SK-N-SH (cell line): ENCODE measurements around the gene TMEM106C. TPM values are rescaled to one million over a fixed set of nuclear protein-coding genes. Genes with fewer than 3 reads are reported as not detected.

Experiments
- CTCF ChIA-PET: fragments of 300-600, 350-600 bp; formaldehyde crosslinking; extraction: SDS; loops from one replicate; lab custom pipeline; 2021; lab: Yijun Ruan, JAX
- POLR2A ChIA-PET: fragments of 350-600 bp; sonication (Branson Sonifier 250); formaldehyde crosslinking; extraction: SDS; loops from one replicate; lab custom pipeline; 2020; ENCODE audit warnings: antibody characterized with exemption, inconsistent platforms; lab: Yijun Ruan, JAX
- DNase-seq: peaks from one replicate; pipeline ENCODE4 v3.0.0; 2012
- H2AFZ ChIP-seq: fragments of 200-600 bp; sonication (generic); 2 replicates; pipeline ENCODE4 v1.8.1; 2016; ENCODE audit warnings: antibody characterized with exemption, mild to moderate bottlenecking, low read depth
- H3F3A ChIP-seq: fragments of 200-600 bp; sonication (generic); replicated peaks from 2 replicates; pipeline ENCODE3; 2016; ENCODE audit warnings: antibody characterized with exemption, mild to moderate bottlenecking; ENCODE audit not compliant: insufficient read depth
- H3K27ac ChIP-seq, 2 experiments: fragments of 200-500 bp in 1 of 2; fragments of 200-600 bp in 1 of 2; sonication (Bioruptor generic) in 1 of 2; sonication (generic), shearing (Covaris generic) in 1 of 2; 2 replicates each; pipeline versions ENCODE4 v1.5.1 to v1.6.1; 2014 to 2016; ENCODE audit warnings: low read depth in 2 of 2, inconsistent platforms in 1 of 2, low read length in 1 of 2, mild to moderate bottlenecking in 1 of 2, mixed read lengths in 1 of 2
- H3K27me3 ChIP-seq: fragments of 200-600 bp; sonication (generic), shearing (Covaris generic); 2 replicates; pipeline ENCODE4 v1.6.1; 2016; ENCODE audit warnings: mixed run types; ENCODE audit not compliant: insufficient read depth
- H3K36me3 ChIP-seq, 2 experiments: fragments of 200-500 bp in 1 of 2; fragments of 200-600 bp in 1 of 2; sonication (Bioruptor generic) in 1 of 2; sonication (generic) in 1 of 2; replicated peaks in 1 of 2; 2 replicates each; pipeline versions ENCODE3 to v1.5.1; 2014 to 2016; ENCODE audit warnings: low read length in 1 of 2, mild to moderate bottlenecking in 1 of 2; ENCODE audit not compliant: insufficient read depth in 2 of 2, control insufficient read depth in 1 of 2
- H3K4me1 ChIP-seq, 2 experiments: fragments of 200-500 bp in 1 of 2; fragments of 200-600 bp in 1 of 2; sonication (Bioruptor generic) in 1 of 2; sonication (generic), shearing (Covaris generic) in 1 of 2; 2 replicates each; pipeline versions ENCODE4 v1.5.1 to v1.6.1; 2014 to 2016; ENCODE audit warnings: low read depth in 1 of 2, low read length in 1 of 2, mixed run types in 1 of 2; ENCODE audit not compliant: insufficient read depth in 2 of 2, control insufficient read depth in 1 of 2
- H3K4me2 ChIP-seq: fragments of 200-600 bp; sonication (generic), shearing (Covaris generic); 2 replicates; pipeline ENCODE4 v1.6.1; 2017; ENCODE audit warnings: mixed run types
- H3K4me3 ChIP-seq, 2 experiments: fragments of 200-500 bp in 1 of 2; fragments of 200-600 bp in 1 of 2; sonication (Bioruptor generic) in 1 of 2; sonication (generic), shearing (Covaris generic) in 1 of 2; 2 replicates each; pipeline versions ENCODE4 v1.5.1 to v1.8.1; 2014 to 2016; ENCODE audit warnings: low read depth in 2 of 2, inconsistent platforms in 1 of 2, low read length in 1 of 2, mild to moderate bottlenecking in 1 of 2, mixed read lengths in 1 of 2, moderate library complexity in 1 of 2
- H3K79me2 ChIP-seq: fragments of 200-600 bp; sonication (generic); 2 replicates; pipeline ENCODE4 v1.8.1; 2017; ENCODE audit warnings: mild to moderate bottlenecking; ENCODE audit not compliant: insufficient read depth
- H3K9ac ChIP-seq: fragments of 200-600 bp; sonication (generic); 2 replicates; pipeline ENCODE4 v1.6.1; 2017; ENCODE audit warnings: mixed run types
- H3K9me2 ChIP-seq: fragments of 200-600 bp; sonication (generic); 2 replicates; pipeline ENCODE4 v1.6.1; 2017; ENCODE audit warnings: mixed run types
- H3K9me3 ChIP-seq: fragments of 200-600 bp; sonication (generic); 2 replicates; pipeline ENCODE4 v1.6.1; 2017; ENCODE audit warnings: mixed run types, mild to moderate bottlenecking, moderate library complexity
- H4K20me1 ChIP-seq: fragments of 200-600 bp; sonication (generic); 2 replicates; pipeline ENCODE4 v1.6.1; 2017; ENCODE audit warnings: mild to moderate bottlenecking, mixed run types; ENCODE audit not compliant: insufficient read depth
- CTCF ChIP-seq: fragments of 200-600 bp; sonication (generic); IDR thresholded peaks from 2 replicates; pipeline ENCODE4 v1.6.1; 2017; ENCODE audit warnings: antibody characterized with exemption, mild to moderate bottlenecking, moderate library complexity
- ELF1 ChIP-seq: IDR thresholded peaks from 2 replicates; pipeline ENCODE4 v1.4.0; 2012
- FOSL2 ChIP-seq: IDR thresholded peaks from 2 replicates; pipeline ENCODE4 v1.4.0; 2012; ENCODE audit warnings: low read depth, mild to moderate bottlenecking, moderate library complexity, borderline replicate concordance
- FOXM1 ChIP-seq: IDR thresholded peaks from 2 replicates; pipeline ENCODE4 v1.4.0; 2012; ENCODE audit warnings: low read depth, mild to moderate bottlenecking
- GABPA ChIP-seq: IDR thresholded peaks from 2 replicates; pipeline ENCODE4 v1.4.0; 2012; ENCODE audit warnings: low read depth, mild to moderate bottlenecking
- IRF3 ChIP-seq: fragments of 150-350 bp; IDR thresholded peaks from 2 replicates; pipeline ENCODE4 v1.6.1; 2016; ENCODE audit warnings: mild to moderate bottlenecking, low read depth, low read length
- JUND ChIP-seq: IDR thresholded peaks from 2 replicates; pipeline ENCODE4 v1.4.0; 2012
- REST ChIP-seq: IDR thresholded peaks from 2 replicates; pipeline ENCODE4 v1.6.1; 2012; ENCODE audit warnings: mild to moderate bottlenecking, low read depth, low read length, moderate library complexity
- TAF1 ChIP-seq: IDR thresholded peaks from 2 replicates; pipeline ENCODE4 v1.6.1; 2012; ENCODE audit warnings: low read depth, mild to moderate bottlenecking, low read length, moderate library complexity, borderline replicate concordance
- USF1 ChIP-seq: IDR thresholded peaks from 2 replicates; pipeline ENCODE4 v1.4.0; 2012; ENCODE audit warnings: low read depth, borderline replicate concordance
- USF2 ChIP-seq: fragments of 150-350 bp; IDR thresholded peaks from 2 replicates; pipeline ENCODE4 v1.6.1; 2017; ENCODE audit warnings: antibody characterized with exemption, low read length, low read depth, borderline replicate concordance
- YY1 ChIP-seq: IDR thresholded peaks from 2 replicates; pipeline ENCODE4 v1.4.0; 2012; ENCODE audit warnings: low read depth, mild to moderate bottlenecking
- WGBS: methylation state at CpG from one replicate; pipeline ENCODE4 v1.1.6; 2017; ENCODE audit warnings: low lambda C conversion rate; 5-methylcytosine and 5-hydroxymethylcytosine counted together
- polyA plus RNA-seq, 3 experiments: library from polyadenylated mRNA; depleted of rRNA; stranded (reverse); fragments of >200 nt; gene quantifications; 2 replicates each; pipeline ENCODE4 v1.2.3, GENCODE V29; 2012

TMEM106C gene
- polyA plus RNA-seq, 1 of the 3 experiments (the other 2 are of a cell fraction), result 133 TPM

- H3K4me2 ChIP-seq, result no peak overlapping the region
- CTCF ChIA-PET, result interaction anchor here (0.7 to 4.2 kb wide), 4 partner anchors 10 to 46 kb away, joined by 3 to 34 read pairs (median 4); partner anchors contain the start of gene VDR
- H3K27me3 ChIP-seq, result no peaks in the 10 kb centered on the region; the same call in 1 of the 2 replicates
- no peak overlapping the region for H3K4me3 ChIP-seq
- no peaks in the 10 kb centered on the region for H3K36me3 ChIP-seq
- WGBS, result 69% methylated on average over 6 of the region's 6 CpGs
- POLR2A ChIA-PET, result no interaction called here
- no peak overlapping the region for H3K9ac ChIP-seq
- DNase-seq, result no peak
- no peaks in the 10 kb centered on the region for H3K9me3 ChIP-seq
- H3F3A ChIP-seq, result no peaks in the 10 kb centered on the region
- H4K20me1 ChIP-seq, result no peaks in the 10 kb centered on the region
- peaks cover 0 to 16% of the 10 kb centered on the region in 2 experiments; a peak in 2 of 4 replicates for H3K4me1 ChIP-seq
- H3K9me2 ChIP-seq, result no peaks in the 10 kb centered on the region
- no peak for TF ChIP-seq IRF3
- no peak for TF ChIP-seq TAF1
- TF ChIP-seq GABPA, result no peak
- no peak for TF ChIP-seq JUND
- no peak for TF ChIP-seq USF1
- no peak for TF ChIP-seq FOSL2
- no peak for TF ChIP-seq YY1
- TF ChIP-seq ELF1, result no peak
- no peak for TF ChIP-seq USF2
- no peak for TF ChIP-seq CTCF
- no peak for TF ChIP-seq FOXM1
- TF ChIP-seq REST, result no peak
- TF ChIP-seq, all 33 proteins: peak for 0
- Histone ChIP-seq H3K79me2 (no peaks in the 10 kb centered on the region), H2AFZ (no peak overlapping the region), H3K27ac (no peak overlapping the region)
These were observed 24.3 kb upstream of the TMEM106C start for GRCh38 chr12:47939009-47939601.
